Karpas-422 (cell line): ENCODE results near the gene CPM. TPM values are rescaled to one million over a fixed set of nuclear protein-coding genes. Genes with fewer than 3 reads are reported as not detected.

Experiments used
- DNase-seq: peaks from one replicate; pipeline ENCODE4 v3.0.0-alpha.2; 2015
- H2AFZ ChIP-seq: fragments of 200-600 bp; sonication (generic); 2 replicates; pipeline ENCODE4 v1.6.1; 2014; ENCODE audit warnings: antibody characterized with exemption, low read length, mixed read lengths
- H3K27ac ChIP-seq: fragments of 200-600 bp; sonication (generic); 2 replicates; pipeline ENCODE4 v1.5.1; 2014; ENCODE audit warnings: mild to moderate bottlenecking, low read length, moderate library complexity
- H3K27me3 ChIP-seq: fragments of 200-600 bp; sonication (generic); 2 replicates; pipeline ENCODE4 v1.6.1; 2014; ENCODE audit warnings: low read length, mixed read lengths
- H3K36me3 ChIP-seq: fragments of 200-600 bp; sonication (generic); 2 replicates; pipeline ENCODE4 v1.6.1; 2014; ENCODE audit warnings: low read length, mixed read lengths; ENCODE audit not compliant: insufficient read depth
- H3K4me1 ChIP-seq: fragments of 200-600 bp; sonication (generic); 2 replicates; pipeline ENCODE4 v1.6.1; 2014; ENCODE audit warnings: mild to moderate bottlenecking, low read length, mixed read lengths
- H3K4me2 ChIP-seq: fragments of 200-600 bp; sonication (generic); 2 replicates; pipeline ENCODE4 v1.6.1; 2014; ENCODE audit warnings: low read length, low read depth, mild to moderate bottlenecking; ENCODE audit not compliant: poor library complexity, severe bottlenecking
- H3K4me3 ChIP-seq: fragments of 200-600 bp; sonication (generic); 2 replicates; pipeline ENCODE4 v1.5.1; 2014; ENCODE audit warnings: mild to moderate bottlenecking, antibody characterized with exemption, low read length, mixed read lengths
- H3K79me2 ChIP-seq: fragments of 200-600 bp; sonication (generic); 2 replicates; pipeline ENCODE4 v1.6.1; 2014; ENCODE audit warnings: mild to moderate bottlenecking, low read length, mixed read lengths
- H3K9ac ChIP-seq: fragments of 200-600 bp; sonication (generic); 2 replicates; pipeline ENCODE4 v1.6.0; 2014; ENCODE audit warnings: low read length
- H3K9me2 ChIP-seq: fragments of 200-600 bp; sonication (generic), shearing (Covaris generic); replicated peaks from 2 replicates; pipeline ENCODE4 v1.6.0; 2014; ENCODE audit warnings: mild to moderate bottlenecking, low read length, moderate library complexity; ENCODE audit not compliant: insufficient read depth
- H3K9me3 ChIP-seq: fragments of 300-700, 200-600 bp; sonication (generic); 2 replicates; pipeline ENCODE4 v1.6.1; 2014; ENCODE audit warnings: low read length, mixed read lengths
- H4K20me1 ChIP-seq: fragments of 200-600 bp; sonication (generic); 2 replicates; pipeline ENCODE4 v1.6.1; 2014; ENCODE audit warnings: mild to moderate bottlenecking, antibody characterized with exemption, low read length, low read depth; ENCODE audit not compliant: insufficient read depth
- total RNA-seq: library from RNA; depleted of rRNA; stranded (reverse); fragments of >200 nt; shearing (Covaris generic); gene quantifications from 2 replicates; pipeline ENCODE4 v1.2.3, GENCODE V29; 2014; ENCODE audit warnings: low replicate concordance

CPM gene
- total RNA-seq, 1 experiment from 2014 or later, result not detected

- H4K20me1 ChIP-seq, result no peaks in the 10 kb centered on the region
- no peak overlapping the region for H3K9ac ChIP-seq
- DNase-seq, result no peak
- H3K4me2 ChIP-seq, result no peak overlapping the region
- H3K9me3 ChIP-seq, result no peaks in the 10 kb centered on the region
- H3K4me3 ChIP-seq, result no peak overlapping the region
- no peaks in the 10 kb centered on the region for H3K79me2 ChIP-seq
- no peaks in the 10 kb centered on the region for H3K36me3 ChIP-seq
- no peak overlapping the region for H2AFZ ChIP-seq
- H3K4me1 ChIP-seq, result no peaks in the 10 kb centered on the region
- no peaks in the 10 kb centered on the region for H3K9me2 ChIP-seq
- no peaks in the 10 kb centered on the region for H3K27me3 ChIP-seq
- no peak overlapping the region for H3K27ac ChIP-seq
Observed at GRCh38 chr12:68908076-68908475, 24.9 kb downstream of the CPM start.

GRCh38 chr12:68905733-68906132 lies 27.2 kb downstream of the CPM start:
- Histone ChIP-seq H3K9me3 (no peaks in the 10 kb centered on the region), H2AFZ (no peak overlapping the region), H3K27me3 (no peaks in the 10 kb centered on the region), H3K9ac (no peak overlapping the region), H3K4me1 (no peaks in the 10 kb centered on the region), H3K4me2 (no peak overlapping the region), H4K20me1 (no peaks in the 10 kb centered on the region), H3K4me3 (no peak overlapping the region), H3K9me2 (no peaks in the 10 kb centered on the region), H3K79me2 (no peaks in the 10 kb centered on the region), H3K36me3 (no peaks in the 10 kb centered on the region), H3K27ac (no peak overlapping the region)
- DNase-seq, result no peak

- Histone ChIP-seq H3K79me2 (no peaks in the 10 kb centered on the region), H3K27ac (no peak overlapping the region), H3K9ac (no peak overlapping the region), H3K4me1 (no peaks in the 10 kb centered on the region), H3K4me3 (no peak overlapping the region), H3K36me3 (no peaks in the 10 kb centered on the region), H3K9me3 (no peaks in the 10 kb centered on the region), H2AFZ (no peak overlapping the region), H4K20me1 (no peaks in the 10 kb centered on the region), H3K27me3 (no peaks in the 10 kb centered on the region), H3K9me2 (no peaks in the 10 kb centered on the region), H3K4me2 (no peak overlapping the region)
- no peak for DNase-seq
Observed at GRCh38 chr12:68904351-68904962, 28.5 kb downstream of the CPM start.

- Histone ChIP-seq H3K4me3 (no peak overlapping the region), H3K9me3 (no peaks in the 10 kb centered on the region), H3K4me1 (no peaks in the 10 kb centered on the region), H3K79me2 (no peaks in the 10 kb centered on the region), H2AFZ (no peak overlapping the region), H4K20me1 (no peaks in the 10 kb centered on the region), H3K27ac (no peak overlapping the region), H3K27me3 (no peaks in the 10 kb centered on the region), H3K9me2 (no peaks in the 10 kb centered on the region), H3K4me2 (no peak overlapping the region), H3K9ac (no peak overlapping the region), H3K36me3 (no peaks in the 10 kb centered on the region)
- DNase-seq, result no peak
Observed at GRCh38 chr12:68903511-68903910, 29.5 kb downstream of the CPM start.

GRCh38 chr12:68901551-68901950 lies 31.4 kb downstream of the CPM start:
- H3K4me3 ChIP-seq, result no peak overlapping the region
- H3K4me2 ChIP-seq, result no peak overlapping the region
- no peaks in the 10 kb centered on the region for H3K36me3 ChIP-seq
- H2AFZ ChIP-seq, result no peak overlapping the region
- H3K79me2 ChIP-seq, result no peaks in the 10 kb centered on the region
- H3K4me1 ChIP-seq, result peaks cover 11% of the 10 kb centered on the region
- H3K9ac ChIP-seq, result no peak overlapping the region
- no peaks in the 10 kb centered on the region for H3K9me2 ChIP-seq
- DNase-seq, result no peak
- no peaks in the 10 kb centered on the region for H3K9me3 ChIP-seq
- no peak overlapping the region for H3K27ac ChIP-seq
- no peaks in the 10 kb centered on the region for H3K27me3 ChIP-seq
- H4K20me1 ChIP-seq, result no peaks in the 10 kb centered on the region

- H3K4me1 ChIP-seq, result peaks cover 15% of the 10 kb centered on the region
- no peaks in the 10 kb centered on the region for H4K20me1 ChIP-seq
- H3K9ac ChIP-seq, result no peak overlapping the region
- H3K9me3 ChIP-seq, result no peaks in the 10 kb centered on the region
- no peak for DNase-seq
- H3K4me2 ChIP-seq, result no peak overlapping the region
- H2AFZ ChIP-seq, result no peak overlapping the region
- no peaks in the 10 kb centered on the region for H3K9me2 ChIP-seq
- H3K4me3 ChIP-seq, result no peak overlapping the region
- H3K27ac ChIP-seq, result no peak overlapping the region
- H3K27me3 ChIP-seq, result no peaks in the 10 kb centered on the region
- H3K36me3 ChIP-seq, result no peaks in the 10 kb centered on the region
- H3K79me2 ChIP-seq, result no peaks in the 10 kb centered on the region
Observed at GRCh38 chr12:68901145-68901544, 31.8 kb downstream of the CPM start.

GRCh38 chr12:68900241-68900640 lies 32.7 kb downstream of the CPM start:
- no peak overlapping the region for H2AFZ ChIP-seq
- H3K27ac ChIP-seq, result no peak overlapping the region
- H4K20me1 ChIP-seq, result no peaks in the 10 kb centered on the region
- no peak overlapping the region for H3K9ac ChIP-seq
- H3K4me2 ChIP-seq, result no peak overlapping the region
- no peak for DNase-seq
- no peaks in the 10 kb centered on the region for H3K79me2 ChIP-seq
- H3K4me1 ChIP-seq, result peaks cover 15% of the 10 kb centered on the region
- no peak overlapping the region for H3K4me3 ChIP-seq
- H3K9me3 ChIP-seq, result no peaks in the 10 kb centered on the region
- no peaks in the 10 kb centered on the region for H3K36me3 ChIP-seq
- no peaks in the 10 kb centered on the region for H3K27me3 ChIP-seq
- H3K9me2 ChIP-seq, result no peaks in the 10 kb centered on the region

- Histone ChIP-seq H4K20me1 (no peaks in the 10 kb centered on the region), H2AFZ (no peak overlapping the region), H3K4me1 (peaks cover 15% of the 10 kb centered on the region), H3K27ac (no peak overlapping the region), H3K9me3 (no peaks in the 10 kb centered on the region), H3K27me3 (no peaks in the 10 kb centered on the region), H3K36me3 (no peaks in the 10 kb centered on the region), H3K79me2 (no peaks in the 10 kb centered on the region), H3K4me3 (no peak overlapping the region), H3K4me2 (no peak overlapping the region), H3K9me2 (no peaks in the 10 kb centered on the region), H3K9ac (no peak overlapping the region)
- DNase-seq, result no peak
Observed at GRCh38 chr12:68899251-68899771, 33.7 kb downstream of the CPM start.
